HepG2 (cell line): ENCODE measurements around the gene DHX30. TPM values are rescaled to one million over a fixed set of nuclear protein-coding genes. Genes with fewer than 3 reads are reported as not detected.

ENCODE experiments used
- BRCA1 ChIP-seq: sonication (generic); formaldehyde crosslinking; IDR thresholded peaks from 2 replicates; pipeline ENCODE4 v1.4.0; 2020; ENCODE audit warnings: missing genetic modification reagents
- CENPX ChIP-seq: sonication (generic); formaldehyde crosslinking; IDR thresholded peaks from 2 replicates; pipeline ENCODE4 v1.9.0; 2021; ENCODE audit warnings: mild to moderate bottlenecking, missing genetic modification reagents, moderate library complexity
- JDP2 ChIP-seq: sonication (generic); formaldehyde crosslinking; IDR thresholded peaks from 2 replicates; pipeline ENCODE4 v1.8.1; 2022; ENCODE audit warnings: missing genetic modification reagents, borderline replicate concordance
- NFYB ChIP-seq: sonication (generic); formaldehyde crosslinking; IDR thresholded peaks from 2 replicates; pipeline ENCODE4 v1.4.0; 2020; ENCODE audit warnings: missing genetic modification reagents
- PLRG1 ChIP-seq: fragments of 450-650 bp; conservative IDR thresholded peaks from 2 replicates; pipeline ENCODE4 v1.6.1; 2016
- POLR2G ChIP-seq: fragments of 200-400 bp; formaldehyde crosslinking; IDR thresholded peaks from 2 replicates; pipeline ENCODE4 v1.6.1; 2018; ENCODE audit warnings: mild to moderate bottlenecking, low read depth, low read length, moderate library complexity
- TCF12 ChIP-seq, 2 experiments: fragments of 450-650 bp in 1 of 2; sonication (generic) in 1 of 2; formaldehyde crosslinking in 1 of 2; IDR thresholded peaks; 2 replicates each; pipeline versions ENCODE4 v1.6.1 to v1.8.0; 2017 to 2022; ENCODE audit warnings: antibody characterized with exemption in 1 of 2, mild to moderate bottlenecking in 1 of 2, missing genetic modification reagents in 1 of 2, moderate library complexity in 1 of 2
- YEATS4 ChIP-seq: sonication (generic); formaldehyde crosslinking; IDR thresholded peaks from 2 replicates; pipeline ENCODE4 v1.4.0; 2020; ENCODE audit warnings: missing genetic modification reagents, borderline replicate concordance
- ZBTB21 ChIP-seq: sonication (generic); formaldehyde crosslinking; IDR thresholded peaks from 2 replicates; pipeline ENCODE4 v1.4.0; 2020; ENCODE audit warnings: missing genetic modification reagents
- ZNF232 ChIP-seq: sonication (generic); formaldehyde crosslinking; IDR thresholded peaks from 2 replicates; pipeline ENCODE4 v1.4.0; 2020; ENCODE audit warnings: missing genetic modification reagents, borderline replicate concordance
- ZNF383 ChIP-seq: sonication (generic); formaldehyde crosslinking; IDR thresholded peaks from 2 replicates; pipeline ENCODE4 v1.4.0; 2020; ENCODE audit warnings: missing genetic modification reagents, mild to moderate bottlenecking, borderline replicate concordance
- ZNF674 ChIP-seq: sonication (generic); formaldehyde crosslinking; IDR thresholded peaks from 2 replicates; pipeline ENCODE4 v1.5.0; 2020; ENCODE audit warnings: low read depth, mild to moderate bottlenecking, missing genetic modification reagents
- ZNF772 ChIP-seq: sonication (generic); formaldehyde crosslinking; IDR thresholded peaks from 2 replicates; pipeline ENCODE4 v1.5.0; 2020; ENCODE audit warnings: mild to moderate bottlenecking, missing genetic modification reagents
- polyA plus RNA-seq, 8 experiments: library from polyadenylated mRNA; depleted of rRNA in 3 of 8; stranded (reverse) in 7 of 8; unstranded in 1 of 8; fragments of >200 nt; fragmentation: Illumina TruSeq in 4 of 8; extraction: Trizol in 4 of 8; gene quantifications; 2 replicates each; pipeline versions ENCODE4 v1.2.1 to v1.2.3, GENCODE V29; 2011 to 2016; ENCODE audit warnings: low read depth in 4 of 8, missing spikeins in 1 of 8, mixed read lengths in 1 of 8; ENCODE audit not compliant: insufficient read depth in 1 of 8
- total RNA-seq, 5 experiments: library from RNA; depleted of rRNA; stranded (reverse); fragments of >200 nt; fragmentation: Illumina TruSeq; extraction: Trizol; gene quantifications; 2 replicates each; pipeline ENCODE4 v1.2.3, GENCODE V29; 2016; ENCODE audit warnings: low read depth in 1 of 5
- TF ChIP-seq, protein P1 (sequence below): sonication (generic); formaldehyde crosslinking; IDR thresholded peaks from 2 replicates; pipeline ENCODE4 v1.4.0; 2020; ENCODE audit warnings: missing genetic modification reagents
- TF ChIP-seq, protein P2 (sequence below): sonication (generic); formaldehyde crosslinking; IDR thresholded peaks from 2 replicates; pipeline ENCODE4 v1.5.0; 2020; ENCODE audit warnings: mild to moderate bottlenecking, missing genetic modification reagents, moderate library complexity
- TF ChIP-seq, protein P3 (sequence below): IDR thresholded peaks from 2 replicates; pipeline ENCODE4 v1.6.1; 2016
- TF ChIP-seq, protein P4 (sequence below): sonication (generic); formaldehyde crosslinking; IDR thresholded peaks from 2 replicates; pipeline ENCODE4 v1.5.1; 2020; ENCODE audit warnings: missing genetic modification reagents, mild to moderate bottlenecking, borderline replicate concordance
- TF ChIP-seq, protein P5 (sequence below): sonication (generic); formaldehyde crosslinking; IDR thresholded peaks from 2 replicates; pipeline ENCODE4 v1.4.0; 2020; ENCODE audit warnings: missing genetic modification reagents, borderline replicate concordance

DHX30 gene
- total and polyA plus RNA-seq, 2 of the 13 experiments (the other 11 are each of a cell fraction or from before 2014, with no cell fraction given): 30.6 to 59.4 TPM

DNA sequence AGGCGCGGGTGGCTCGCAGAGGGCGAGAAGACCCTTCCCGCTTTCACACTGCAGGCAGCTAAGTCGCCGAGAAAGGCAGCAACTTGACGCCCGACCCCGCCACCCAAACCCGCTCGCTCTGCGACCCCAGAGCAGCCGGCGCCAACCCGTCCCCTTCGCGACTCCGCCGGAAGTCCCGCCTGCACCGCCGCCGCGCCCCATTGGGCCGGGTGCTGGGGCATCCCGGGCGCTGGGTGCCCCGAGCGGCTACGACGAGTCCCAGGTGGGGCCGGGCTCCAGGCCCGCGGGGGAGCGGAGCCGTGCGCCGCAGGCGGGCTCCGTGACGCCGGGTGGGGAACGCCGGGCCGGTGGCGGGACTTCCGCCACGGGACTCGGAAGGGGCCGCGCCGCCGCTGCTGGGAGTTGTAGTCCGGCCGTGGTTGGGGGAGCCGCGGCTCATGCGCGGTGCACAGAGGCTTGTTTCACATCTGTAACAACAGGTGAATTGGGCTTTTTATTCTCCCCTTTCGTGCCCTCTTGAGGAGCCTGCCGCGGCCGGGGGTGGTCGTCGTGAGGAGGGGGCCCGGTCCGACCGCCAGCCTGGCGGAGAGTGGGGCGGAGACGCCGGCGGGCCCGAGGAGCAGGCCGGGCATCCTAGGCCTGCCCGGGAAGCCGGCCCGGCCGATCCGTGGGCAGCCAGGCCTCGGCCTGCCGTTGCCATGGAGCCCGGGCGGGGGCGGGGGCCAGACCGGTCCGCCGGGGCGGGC lies at the start of gene DHX30 (continued):
- TF ChIP-seq, protein P1, sequence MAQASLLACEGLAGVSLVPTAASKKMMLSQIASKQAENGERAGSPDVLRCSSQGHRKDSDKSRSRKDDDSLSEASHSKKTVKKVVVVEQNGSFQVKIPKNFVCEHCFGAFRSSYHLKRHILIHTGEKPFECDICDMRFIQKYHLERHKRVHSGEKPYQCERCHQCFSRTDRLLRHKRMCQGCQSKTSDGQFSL: peak; percentile 80
- TF ChIP-seq PLRG1 (no peak), ZNF383 (CRISPR knock-in tag) (no peak), ZBTB21 (no peak), ZNF674 (CRISPR knock-in tag) (0 out of 2 replicates have a peak, but pooled peaks have one; percentile 64), TCF12 (IDR thresholded peaks at IDR 0.05) (no peak), TCF12 (CRISPR knock-in tag; IDR thresholded peaks at IDR 0.05) (no peak), JDP2 (CRISPR knock-in tag) (no peak), NFYB (CRISPR knock-in tag) (peak; percentile 49; the same call in 1 of the 2 replicates), CENPX (no peak), YEATS4 (peak; percentile 80; the same call in 1 of the 2 replicates), POLR2G (peak; percentile 73), BRCA1 (peak; percentile 71; the same call in 1 of the 2 replicates), ZNF772 (CRISPR knock-in tag) (no peak), ZNF232 (CRISPR knock-in tag) (no peak)
- TF ChIP-seq, protein P2, sequence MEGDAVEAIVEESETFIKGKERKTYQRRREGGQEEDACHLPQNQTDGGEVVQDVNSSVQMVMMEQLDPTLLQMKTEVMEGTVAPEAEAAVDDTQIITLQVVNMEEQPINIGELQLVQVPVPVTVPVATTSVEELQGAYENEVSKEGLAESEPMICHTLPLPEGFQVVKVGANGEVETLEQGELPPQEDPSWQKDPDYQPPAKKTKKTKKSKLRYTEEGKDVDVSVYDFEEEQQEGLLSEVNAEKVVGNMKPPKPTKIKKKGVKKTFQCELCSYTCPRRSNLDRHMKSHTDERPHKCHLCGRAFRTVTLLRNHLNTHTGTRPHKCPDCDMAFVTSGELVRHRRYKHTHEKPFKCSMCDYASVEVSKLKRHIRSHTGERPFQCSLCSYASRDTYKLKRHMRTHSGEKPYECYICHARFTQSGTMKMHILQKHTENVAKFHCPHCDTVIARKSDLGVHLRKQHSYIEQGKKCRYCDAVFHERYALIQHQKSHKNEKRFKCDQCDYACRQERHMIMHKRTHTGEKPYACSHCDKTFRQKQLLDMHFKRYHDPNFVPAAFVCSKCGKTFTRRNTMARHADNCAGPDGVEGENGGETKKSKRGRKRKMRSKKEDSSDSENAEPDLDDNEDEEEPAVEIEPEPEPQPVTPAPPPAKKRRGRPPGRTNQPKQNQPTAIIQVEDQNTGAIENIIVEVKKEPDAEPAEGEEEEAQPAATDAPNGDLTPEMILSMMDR: no peak
- TF ChIP-seq, protein P3, sequence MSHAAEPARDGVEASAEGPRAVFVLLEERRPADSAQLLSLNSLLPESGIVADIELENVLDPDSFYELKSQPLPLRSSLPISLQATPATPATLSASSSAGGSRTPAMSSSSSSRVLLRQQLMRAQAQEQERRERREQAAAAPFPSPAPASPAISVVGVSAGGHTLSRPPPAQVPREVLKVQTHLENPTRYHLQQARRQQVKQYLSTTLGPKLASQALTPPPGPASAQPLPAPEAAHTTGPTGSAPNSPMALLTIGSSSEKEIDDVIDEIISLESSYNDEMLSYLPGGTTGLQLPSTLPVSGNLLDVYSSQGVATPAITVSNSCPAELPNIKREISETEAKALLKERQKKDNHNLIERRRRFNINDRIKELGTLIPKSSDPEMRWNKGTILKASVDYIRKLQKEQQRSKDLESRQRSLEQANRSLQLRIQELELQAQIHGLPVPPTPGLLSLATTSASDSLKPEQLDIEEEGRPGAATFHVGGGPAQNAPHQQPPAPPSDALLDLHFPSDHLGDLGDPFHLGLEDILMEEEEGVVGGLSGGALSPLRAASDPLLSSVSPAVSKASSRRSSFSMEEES (CRISPR knock-in tag): no peak
- TF ChIP-seq, protein P4, sequence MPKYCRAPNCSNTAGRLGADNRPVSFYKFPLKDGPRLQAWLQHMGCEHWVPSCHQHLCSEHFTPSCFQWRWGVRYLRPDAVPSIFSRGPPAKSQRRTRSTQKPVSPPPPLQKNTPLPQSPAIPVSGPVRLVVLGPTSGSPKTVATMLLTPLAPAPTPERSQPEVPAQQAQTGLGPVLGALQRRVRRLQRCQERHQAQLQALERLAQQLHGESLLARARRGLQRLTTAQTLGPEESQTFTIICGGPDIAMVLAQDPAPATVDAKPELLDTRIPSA (CRISPR knock-in tag): peak; percentile 46; the same call in 1 of the 2 replicates
- TF ChIP-seq, protein P5, sequence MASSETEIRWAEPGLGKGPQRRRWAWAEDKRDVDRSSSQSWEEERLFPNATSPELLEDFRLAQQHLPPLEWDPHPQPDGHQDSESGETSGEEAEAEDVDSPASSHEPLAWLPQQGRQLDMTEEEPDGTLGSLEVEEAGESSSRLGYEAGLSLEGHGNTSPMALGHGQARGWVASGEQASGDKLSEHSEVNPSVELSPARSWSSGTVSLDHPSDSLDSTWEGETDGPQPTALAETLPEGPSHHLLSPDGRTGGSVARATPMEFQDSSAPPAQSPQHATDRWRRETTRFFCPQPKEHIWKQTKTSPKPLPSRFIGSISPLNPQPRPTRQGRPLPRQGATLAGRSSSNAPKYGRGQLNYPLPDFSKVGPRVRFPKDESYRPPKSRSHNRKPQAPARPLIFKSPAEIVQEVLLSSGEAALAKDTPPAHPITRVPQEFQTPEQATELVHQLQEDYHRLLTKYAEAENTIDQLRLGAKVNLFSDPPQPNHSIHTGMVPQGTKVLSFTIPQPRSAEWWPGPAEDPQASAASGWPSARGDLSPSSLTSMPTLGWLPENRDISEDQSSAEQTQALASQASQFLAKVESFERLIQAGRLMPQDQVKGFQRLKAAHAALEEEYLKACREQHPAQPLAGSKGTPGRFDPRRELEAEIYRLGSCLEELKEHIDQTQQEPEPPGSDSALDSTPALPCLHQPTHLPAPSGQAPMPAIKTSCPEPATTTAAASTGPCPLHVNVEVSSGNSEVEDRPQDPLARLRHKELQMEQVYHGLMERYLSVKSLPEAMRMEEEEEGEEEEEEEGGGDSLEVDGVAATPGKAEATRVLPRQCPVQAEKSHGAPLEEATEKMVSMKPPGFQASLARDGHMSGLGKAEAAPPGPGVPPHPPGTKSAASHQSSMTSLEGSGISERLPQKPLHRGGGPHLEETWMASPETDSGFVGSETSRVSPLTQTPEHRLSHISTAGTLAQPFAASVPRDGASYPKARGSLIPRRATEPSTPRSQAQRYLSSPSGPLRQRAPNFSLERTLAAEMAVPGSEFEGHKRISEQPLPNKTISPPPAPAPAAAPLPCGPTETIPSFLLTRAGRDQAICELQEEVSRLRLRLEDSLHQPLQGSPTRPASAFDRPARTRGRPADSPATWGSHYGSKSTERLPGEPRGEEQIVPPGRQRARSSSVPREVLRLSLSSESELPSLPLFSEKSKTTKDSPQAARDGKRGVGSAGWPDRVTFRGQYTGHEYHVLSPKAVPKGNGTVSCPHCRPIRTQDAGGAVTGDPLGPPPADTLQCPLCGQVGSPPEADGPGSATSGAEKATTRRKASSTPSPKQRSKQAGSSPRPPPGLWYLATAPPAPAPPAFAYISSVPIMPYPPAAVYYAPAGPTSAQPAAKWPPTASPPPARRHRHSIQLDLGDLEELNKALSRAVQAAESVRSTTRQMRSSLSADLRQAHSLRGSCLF (CRISPR knock-in tag): no peak
